Measurements from ENCODE around the gene SLBP. TPM values are rescaled to one million over a fixed set of nuclear protein-coding genes. Genes with fewer than 3 reads are reported as not detected.

The SLBP gene
- total RNA-seq, 2 experiments from 2014 or later = 133 to 137 TPM

DNA sequence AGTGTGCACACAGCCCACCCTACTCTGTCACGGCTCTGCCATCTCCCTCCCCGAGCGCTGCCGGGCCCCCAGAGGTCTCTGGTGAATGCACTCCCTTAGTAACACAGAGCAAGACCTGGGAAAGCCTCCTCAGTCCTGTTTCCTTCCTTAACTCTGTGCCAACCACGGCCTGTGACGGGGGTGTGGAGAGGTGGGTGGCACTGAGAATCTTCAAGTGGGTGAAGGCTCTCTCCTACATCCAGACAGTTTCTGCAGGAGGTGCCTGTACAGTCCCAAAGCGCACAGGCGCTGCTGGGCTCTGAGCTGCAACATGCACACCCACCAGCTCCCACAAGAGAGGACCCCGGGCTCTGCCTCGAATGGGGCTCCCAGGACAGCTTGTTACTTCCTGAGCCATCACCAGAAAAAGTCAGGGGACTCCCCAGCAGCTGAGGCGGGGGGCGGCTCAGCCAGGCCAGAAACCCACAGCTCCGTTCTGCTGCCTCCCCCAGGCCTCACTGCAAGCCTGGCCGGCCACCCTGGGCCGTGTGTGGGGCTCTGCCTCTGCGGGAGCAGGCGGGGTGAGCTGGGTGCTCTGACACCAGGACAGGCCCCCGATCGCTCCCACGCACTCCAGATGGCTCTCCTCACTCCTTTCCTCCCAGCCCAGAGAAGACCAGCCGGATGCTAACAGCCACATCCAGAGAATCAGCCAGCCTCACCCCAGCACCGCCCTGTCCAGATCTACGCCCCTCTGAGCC is 57.7 kb downstream of the SLBP start:
- no peaks in the 10 kb centered on the region for H3K27me3 Mint-ChIP-seq
- no peaks in the 10 kb centered on the region for H3K36me3 Mint-ChIP-seq
- CTCF ChIA-PET = no interaction called here

DNA sequence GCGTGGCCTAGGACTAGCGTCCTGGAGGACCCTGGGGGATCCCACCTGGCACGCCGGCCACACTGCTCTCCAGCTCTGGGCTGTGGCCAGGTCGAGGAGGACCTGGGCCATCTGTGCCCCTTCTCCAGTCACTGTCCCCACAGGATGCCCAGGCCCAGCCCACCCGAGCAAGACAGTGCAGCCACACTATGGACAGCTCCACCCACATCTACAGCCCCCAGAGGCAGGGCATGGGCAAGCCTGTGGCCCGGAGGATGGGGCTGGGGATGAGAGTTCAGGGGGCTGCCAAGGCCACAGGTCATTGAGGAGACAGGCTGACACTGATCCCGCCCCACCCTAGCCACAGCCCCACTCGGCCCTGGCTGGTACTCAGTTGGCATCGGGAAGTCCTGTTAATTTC is 58.3 kb downstream of the SLBP start:
- no peak for DNase-seq
- ATAC-seq = no peak
- no peaks in the 10 kb centered on the region for H3K36me3 Mint-ChIP-seq
- no peaks in the 10 kb centered on the region for H3K4me1 Mint-ChIP-seq
- no peaks in the 10 kb centered on the region for H3K9me3 Mint-ChIP-seq (ENCODE audit: low read depth)
- no peak overlapping the region for H3K27ac Mint-ChIP-seq
- CTCF ChIA-PET = interaction anchor here (0.7 kb wide), 1 partner anchor 9 kb away, joined by 4 read pairs; no protein-coding TSS in a partner anchor
- no peaks in the 10 kb centered on the region for H3K27me3 Mint-ChIP-seq
- H3K4me3 Mint-ChIP-seq = no peak overlapping the region

More for the DNA sequence above, 57.7 kb downstream of the SLBP start:
- H3K4me3 Mint-ChIP-seq = no peak overlapping the region
- no peaks in the 10 kb centered on the region for H3K4me1 Mint-ChIP-seq
- H3K9me3 Mint-ChIP-seq (ENCODE audit: low read depth) = no peaks in the 10 kb centered on the region
- ATAC-seq = no peak
- DNase-seq = no peak
- H3K27ac Mint-ChIP-seq = no peak overlapping the region

DNA sequence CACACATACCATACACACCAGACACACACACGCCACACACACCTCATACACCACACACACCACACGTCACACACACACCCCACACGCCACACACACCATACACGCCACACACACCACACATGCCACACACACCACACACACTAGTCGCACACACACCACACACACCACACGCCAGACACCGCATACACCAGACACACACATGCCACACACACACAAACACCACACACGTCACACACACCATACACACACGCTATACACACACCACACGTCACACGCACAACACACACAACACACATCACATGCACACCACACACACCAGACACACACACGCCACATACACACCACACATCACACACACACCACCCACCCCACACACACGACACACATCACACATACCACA is 60.0 kb downstream of the SLBP start:
- CTCF ChIA-PET = no interaction called here
- Mint-ChIP-seq H3K27me3 (no peaks in the 10 kb centered on the region), H3K4me3 (no peak overlapping the region), H3K4me1 (peaks cover 2% of the 10 kb centered on the region), H3K36me3 (no peaks in the 10 kb centered on the region), H3K27ac (no peak overlapping the region), H3K9me3 (ENCODE audit: low read depth) (no peaks in the 10 kb centered on the region)
- DNase-seq (no peak), ATAC-seq (no peak)

DNA sequence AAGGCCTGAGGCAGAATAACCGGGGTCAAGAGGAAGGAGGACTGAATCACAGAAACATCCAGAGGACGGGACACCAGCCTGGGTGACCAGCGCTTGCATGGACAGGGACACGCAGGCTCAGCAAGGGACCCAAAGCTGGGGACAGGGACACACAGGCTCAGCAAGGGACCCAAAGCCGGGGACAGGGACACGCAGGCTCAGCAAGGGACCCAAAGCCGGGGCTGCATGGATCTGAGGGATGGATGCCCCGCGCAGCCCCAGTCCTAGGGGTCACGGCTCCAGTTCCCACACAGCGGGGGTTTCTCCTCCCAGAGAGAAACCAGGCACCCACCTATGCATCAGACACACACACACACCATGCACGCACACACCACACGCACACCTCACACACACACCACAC is 60.5 kb downstream of the SLBP start:
- ATAC-seq = peak; percentile 17
- CTCF ChIA-PET = no interaction called here
- Mint-ChIP-seq H3K4me3 (no peak overlapping the region), H3K27me3 (no peaks in the 10 kb centered on the region), H3K27ac (no peak overlapping the region), H3K9me3 (ENCODE audit: low read depth) (no peaks in the 10 kb centered on the region), H3K4me1 (peaks cover 2% of the 10 kb centered on the region), H3K36me3 (no peaks in the 10 kb centered on the region)
- no peak for DNase-seq

DNA sequence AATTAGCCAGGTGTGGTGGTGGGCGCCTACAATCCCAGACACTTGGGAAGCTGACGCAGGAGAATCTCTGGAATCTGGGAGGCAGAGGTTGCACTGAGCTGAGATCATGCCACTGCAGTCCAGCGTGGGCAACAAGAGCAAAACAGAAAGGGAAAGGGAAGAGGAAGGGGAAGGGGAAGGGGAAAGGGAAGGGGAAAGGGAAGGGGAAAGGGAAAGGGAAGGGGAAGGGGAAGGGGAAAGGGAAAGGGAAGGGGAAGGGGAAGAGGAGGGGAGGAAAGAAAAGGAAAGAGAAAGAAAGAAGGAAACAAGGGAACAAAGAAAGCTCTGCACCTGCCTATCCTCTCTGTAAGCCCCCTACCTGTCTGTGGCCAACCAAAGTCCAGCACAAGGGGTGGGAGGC is 63.2 kb downstream of the SLBP start:
- ATAC-seq = no peak
- H3K36me3 Mint-ChIP-seq = no peaks in the 10 kb centered on the region

DNA sequence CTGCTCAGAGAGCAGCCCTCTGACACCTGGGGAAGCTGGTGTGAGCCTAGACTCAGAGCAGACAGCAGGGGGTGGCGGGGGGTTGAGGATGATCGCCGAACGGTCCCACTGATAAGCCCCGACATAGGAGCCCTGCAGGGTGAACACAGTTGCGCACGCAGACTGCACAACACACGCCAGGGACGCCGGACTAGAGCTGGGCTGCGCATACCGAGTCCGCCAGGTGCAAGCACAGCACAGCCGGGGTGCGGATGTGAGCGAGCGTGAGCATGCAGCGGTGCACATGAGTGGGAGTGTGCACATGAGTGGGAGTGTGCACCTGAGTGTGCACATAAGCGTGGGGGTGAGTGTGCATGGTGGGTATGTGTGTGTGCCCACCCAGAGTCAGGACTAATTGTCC is 64.7 kb downstream of the SLBP start:
- H3K4me3 Mint-ChIP-seq = no peak overlapping the region
- no peak overlapping the region for H3K27ac Mint-ChIP-seq
- ATAC-seq = no peak
- no peaks in the 10 kb centered on the region for H3K9me3 Mint-ChIP-seq (ENCODE audit: low read depth)
- no peaks in the 10 kb centered on the region for H3K36me3 Mint-ChIP-seq
- DNase-seq = no peak
- H3K4me1 Mint-ChIP-seq = peaks cover 2% of the 10 kb centered on the region
- H3K27me3 Mint-ChIP-seq = no peaks in the 10 kb centered on the region
- CTCF ChIA-PET = interaction anchor here (0.6 kb wide), 1 partner anchor 212 kb away, joined by 3 read pairs; no protein-coding TSS in a partner anchor

More for the DNA sequence above, 63.2 kb downstream of the SLBP start:
- Mint-ChIP-seq H3K4me3 (no peak overlapping the region), H3K27me3 (no peaks in the 10 kb centered on the region), H3K4me1 (peaks cover 2% of the 10 kb centered on the region), H3K27ac (no peak overlapping the region), H3K9me3 (ENCODE audit: low read depth) (no peaks in the 10 kb centered on the region)
- CTCF ChIA-PET = no interaction called here
- no peak for DNase-seq

DNA sequence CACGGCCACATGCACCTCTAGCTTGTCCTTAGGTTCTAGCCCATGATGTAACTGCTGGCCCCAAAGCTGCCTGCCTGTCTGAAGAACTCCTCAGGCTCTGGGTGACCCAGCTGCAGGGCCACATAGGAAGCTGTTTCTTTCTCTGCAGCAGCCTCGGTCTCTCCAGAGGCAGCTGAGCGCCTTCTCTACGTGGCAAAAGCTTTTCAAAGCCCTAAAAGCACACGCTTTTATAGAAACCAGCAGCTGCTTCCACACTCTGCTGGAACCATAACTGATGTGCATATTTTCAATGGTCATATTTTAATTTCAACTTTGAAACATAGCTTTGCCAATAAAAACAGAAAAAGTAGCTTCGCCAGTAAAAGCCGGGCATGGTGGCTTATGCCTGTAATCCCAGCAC is 65.4 kb downstream of the SLBP start:
- H3K27me3 Mint-ChIP-seq = no peaks in the 10 kb centered on the region
- H3K4me3 Mint-ChIP-seq = no peak overlapping the region
- CTCF ChIA-PET = interaction anchor here (0.6 kb wide), 1 partner anchor 213 kb away, joined by 3 read pairs; no protein-coding TSS in a partner anchor
- no peak for ATAC-seq
- H3K9me3 Mint-ChIP-seq (ENCODE audit: low read depth) = no peaks in the 10 kb centered on the region
- peaks cover 2% of the 10 kb centered on the region for H3K4me1 Mint-ChIP-seq
- no peak for DNase-seq
- no peaks in the 10 kb centered on the region for H3K36me3 Mint-ChIP-seq
- H3K27ac Mint-ChIP-seq = no peak overlapping the region

DNA sequence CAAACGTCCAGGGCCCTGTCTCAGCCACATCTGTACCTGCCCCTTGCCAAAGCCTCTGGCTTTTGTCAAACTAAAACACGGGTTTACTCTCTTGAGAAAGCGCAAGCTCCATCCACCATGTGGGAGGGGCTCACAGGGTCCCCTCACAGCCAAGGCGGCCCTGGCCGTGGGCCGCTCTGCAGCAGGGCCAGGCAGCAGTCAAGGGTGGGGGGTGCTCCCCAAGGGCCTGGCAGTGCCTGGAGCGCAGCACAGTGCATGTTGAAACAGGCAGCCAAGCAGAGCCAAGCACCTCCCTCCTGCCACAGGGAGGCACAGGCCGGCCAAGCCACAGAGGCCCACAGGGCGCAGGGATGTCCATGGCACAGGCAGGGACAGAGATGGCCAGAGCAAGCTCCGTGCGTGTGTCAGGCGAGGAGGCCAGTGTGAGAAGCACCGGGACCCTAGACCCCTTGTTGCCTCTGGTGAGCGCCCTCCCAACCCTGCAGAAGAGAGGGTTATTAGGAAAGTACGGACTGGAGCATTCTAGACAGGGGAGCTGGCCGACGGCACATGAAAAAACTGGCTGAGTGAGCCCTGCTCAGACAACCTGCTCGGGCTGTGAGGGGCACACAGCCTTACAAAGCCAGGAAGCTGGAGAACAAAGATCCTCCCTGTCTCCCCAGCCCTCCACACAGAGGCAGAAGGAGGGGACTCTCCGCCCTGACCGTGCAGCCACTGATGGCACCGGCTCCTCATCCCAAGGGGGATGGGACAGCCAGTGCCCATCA is 67.0 kb downstream of the SLBP start:
- H3K4me3 Mint-ChIP-seq = no peak overlapping the region

DNA sequence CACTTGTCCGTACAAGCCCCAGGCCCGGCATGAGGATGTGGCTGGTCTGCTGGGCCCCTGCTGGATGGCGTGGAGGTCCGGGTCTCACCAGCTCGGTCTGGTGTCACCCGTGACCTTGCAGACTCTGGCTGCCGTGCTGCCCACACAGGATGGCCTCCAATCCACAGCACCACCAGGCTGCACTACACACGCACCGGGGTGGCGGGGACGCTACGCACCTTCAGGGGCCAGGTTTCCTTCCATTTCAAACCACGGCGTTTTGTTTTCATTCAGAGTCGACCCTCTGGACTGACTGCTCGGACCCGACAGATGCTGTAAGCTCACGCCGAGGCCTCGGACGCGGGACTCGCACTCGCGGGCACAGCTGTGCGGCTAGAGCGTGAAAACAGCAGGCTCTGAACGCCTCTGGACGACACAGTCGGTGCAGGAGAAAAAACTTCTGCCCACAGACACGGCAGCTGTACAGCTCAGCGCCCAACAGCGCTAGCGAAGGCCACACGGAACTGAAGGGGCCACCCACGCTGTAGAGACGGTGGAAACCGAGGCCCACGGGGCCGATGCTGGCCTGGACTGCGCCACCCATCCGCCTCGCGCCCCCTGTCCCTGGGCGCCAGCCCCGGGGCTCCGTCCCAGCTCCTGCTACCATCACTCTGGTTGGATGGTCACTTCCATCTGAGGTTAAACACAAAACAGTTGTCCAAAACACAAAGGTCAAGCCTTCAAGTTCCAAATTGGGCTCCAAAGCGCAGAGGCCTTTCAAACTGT is 68.0 kb downstream of the SLBP start:
- no peak overlapping the region for H3K27ac Mint-ChIP-seq
- DNase-seq = no peak
- CTCF ChIA-PET = interaction anchor here (0.7 kb wide), 1 partner anchor 65 kb away, joined by 3 read pairs; no protein-coding TSS in a partner anchor
- H3K4me3 Mint-ChIP-seq = no peak overlapping the region
- no peaks in the 10 kb centered on the region for H3K36me3 Mint-ChIP-seq
- H3K4me1 Mint-ChIP-seq = peaks cover 2% of the 10 kb centered on the region
- H3K9me3 Mint-ChIP-seq (ENCODE audit: low read depth) = no peaks in the 10 kb centered on the region
- ATAC-seq = no peak
- no peaks in the 10 kb centered on the region for H3K27me3 Mint-ChIP-seq

More for the DNA sequence above, 67.0 kb downstream of the SLBP start:
- Mint-ChIP-seq H3K4me1 (peaks cover 2% of the 10 kb centered on the region), H3K27me3 (no peaks in the 10 kb centered on the region), H3K9me3 (ENCODE audit: low read depth) (no peaks in the 10 kb centered on the region), H3K27ac (no peak overlapping the region), H3K36me3 (no peaks in the 10 kb centered on the region)
- CTCF ChIA-PET = no interaction called here
- ATAC-seq (no peak), DNase-seq (no peak)

Other genes with a start within 250 kb of the SLBP start
- 1 to 10 TPM in 1 of 2 experiments, under 1 TPM in 1; 0.23 to 1.6 TPM for gene FAM53A, start 28.0 kb downstream of the SLBP start, total RNA-seq
- gene TMEM129, start 9.0 kb upstream of the SLBP start, total RNA-seq = 10 to 100 TPM; 22.5 to 24.7 TPM
- 100 to 1,000 TPM; 246 to 315 TPM for gene TACC3, start 9.2 kb upstream of the SLBP start, total RNA-seq
- gene FGFR3, start 81.0 kb upstream of the SLBP start, total RNA-seq = under 1 TPM; 0.15 to 0.21 TPM
- 10 to 100 TPM; 51.1 to 73.7 TPM for gene LETM1, start 143.8 kb upstream of the SLBP start, total RNA-seq
- gene NSD2, start 159.1 kb upstream of the SLBP start, total RNA-seq = 100 to 1,000 TPM; 263 to 367 TPM

Data from activated CD8-positive, alpha-beta memory T cell treated with anti-CD3 and anti-CD28 coated beads, Interleukin-2, amount 10 ng/mL, durations not matched to agents 7 days and 5 days (primary cell).